Fibroblast of upper back skin (primary cell): ENCODE results near the gene AGPAT1.
"Not testable (repeated sequence)": the region's sequence is repeated elsewhere in the genome, so short reads cannot be mapped to it uniquely, and the experiment has no call there.

Experiments
- DNase-seq: peaks from one replicate; pipeline ENCODE4 v3.0.0-alpha.2; 2013

Gene AGPAT1

GRCh38 chr6:32148289-32149091 lies 27.4 kb downstream of the AGPAT1 start:
- DNase-seq = peak; percentile 34

- DNase-seq = no peak
These were observed 28.3 kb downstream of the AGPAT1 start for GRCh38 chr6:32147401-32148132.

- DNase-seq = no peak
These were observed 29.2 kb downstream of the AGPAT1 start for GRCh38 chr6:32146687-32147086.

- DNase-seq = peak; percentile 21
These were observed 29.6 kb downstream of the AGPAT1 start for GRCh38 chr6:32146287-32146686.

GRCh38 chr6:32144238-32144637 lies 31.6 kb downstream of the AGPAT1 start:
- not testable (repeated sequence) for DNase-seq

GRCh38 chr6:32140420-32141046 lies 35.4 kb downstream of the AGPAT1 start:
- DNase-seq = peak; percentile 21

- no peak for DNase-seq
These were observed 36.3 kb downstream of the AGPAT1 start for GRCh38 chr6:32139590-32139989.

- DNase-seq = no peak
These were observed 38.4 kb downstream of the AGPAT1 start for GRCh38 chr6:32137454-32137853.

- peak; percentile 73 for DNase-seq
These were observed 42.1 kb downstream of the AGPAT1 start for GRCh38 chr6:32133786-32134185.

- no peak for DNase-seq
These were observed 43.8 kb downstream of the AGPAT1 start for GRCh38 chr6:32132110-32132509.

- DNase-seq = no peak
These were observed 44.4 kb downstream of the AGPAT1 start for GRCh38 chr6:32131439-32131948.

- DNase-seq = no peak
These were observed 46.4 kb downstream of the AGPAT1 start for GRCh38 chr6:32129297-32130088.

- DNase-seq = no peak
These were observed 47.1 kb downstream of the AGPAT1 start for GRCh38 chr6:32128751-32129296.

GRCh38 chr6:32127717-32128592 lies 47.9 kb downstream of the AGPAT1 start, which contains the start of gene ATF6B:
TSS of gene ATF6B (minus strand) at chr6:32128246. CDS start at chr6:32128207, 39 bp downstream.
- peak; percentile 100 for DNase-seq

- DNase-seq = no peak
These were observed 48.5 kb downstream of the AGPAT1 start for GRCh38 chr6:32127409-32127716.

- no peak for DNase-seq
These were observed 49.0 kb downstream of the AGPAT1 start for GRCh38 chr6:32126880-32127279.

- no peak for DNase-seq
These were observed 52.2 kb downstream of the AGPAT1 start for GRCh38 chr6:32123681-32124080.

- DNase-seq = no peak
These were observed 55.3 kb downstream of the AGPAT1 start for GRCh38 chr6:32120573-32121059.

- peak; percentile 79 for DNase-seq
These were observed 56.9 kb downstream of the AGPAT1 start for GRCh38 chr6:32118782-32119628.
